Esophagus muscularis mucosa (tissue), 4 donors: ENCODE results near the gene OAS3. TPM values are rescaled to one million over a fixed set of nuclear protein-coding genes. Genes with fewer than 3 reads are reported as not detected.

Experiments used
- DNase-seq: peaks from one replicate; pipeline ENCODE4 v3.0.0-alpha.2; 2017; ENCODE audit errors: extremely low spot score
- H3K27ac ChIP-seq, 4 donors: fragments of 200-600 bp; sonication (generic); replicated peaks in 1 of 4; 1 replicate in 3 of 4; 2 replicates in 1 of 4; pipeline ENCODE4 v1.5.1; 2016 to 2019; ENCODE audit warnings: mild to moderate bottlenecking in 1 of 4
- H3K27me3 ChIP-seq, 4 donors: fragments of 200-600 bp; sonication (generic); one replicate each; pipeline versions ENCODE4 v1.5.1 to v1.6.0; 2016 to 2019
- H3K36me3 ChIP-seq, 4 donors: fragments of 200-600 bp; sonication (generic); one replicate each; pipeline ENCODE4 v1.5.1; 2016 to 2019
- H3K4me1 ChIP-seq, 4 donors: fragments of 200-600 bp; sonication (generic); one replicate each; pipeline ENCODE4 v1.5.1; 2016 to 2019
- H3K4me3 ChIP-seq, 4 donors: fragments of 200-600 bp; sonication (generic); 1 replicate in 2 of 4; 2 replicates in 2 of 4; pipeline ENCODE4 v1.5.1; 2016 to 2019; ENCODE audit warnings: mild to moderate bottlenecking in 4 of 4, moderate library complexity in 1 of 4
- H3K9me3 ChIP-seq, 4 donors: fragments of 200-600 bp; sonication (generic); 1 replicate in 3 of 4; 2 replicates in 1 of 4; pipeline ENCODE4 v1.5.1; 2016 to 2019
- EP300 ChIP-seq: sonication (generic); formaldehyde crosslinking; IDR thresholded peaks from one replicate; pipeline ENCODE4 v1.6.1; 2017; ENCODE audit warnings: antibody characterized with exemption
- POLR2A ChIP-seq: fragments of 450-650 bp; IDR thresholded peaks from one replicate; pipeline ENCODE4 v1.6.1; 2017; ENCODE audit warnings: antibody characterized with exemption, moderate library complexity, mild to moderate bottlenecking, low read depth
- POLR2AphosphoS5 ChIP-seq, 2 donors: sonication (generic); formaldehyde crosslinking; IDR thresholded peaks; one replicate each; pipeline ENCODE4 v1.6.1; 2017; ENCODE audit warnings: antibody characterized with exemption in 2 of 2
- WGBS: methylation state at CpG from one replicate; pipeline ENCODE4 v1.1.5; 2018; 5-methylcytosine and 5-hydroxymethylcytosine counted together
- intact Hi-C: fragments of 100-400 bp; cut with DNase I; formaldehyde crosslinking; loops from one replicate; pipeline ENCODE4 v1.15.1; 2023
- total RNA-seq, 4 donors: library from RNA; depleted of rRNA; stranded (reverse); fragments of >200 nt; gene quantifications; one replicate each; pipeline versions ENCODE4 v1.1.0 to v1.2.1, GENCODE V29; 2016
- TF ChIP-seq, protein P1 (sequence below), 3 experiments: fragments of 200-600 bp in 2 of 3; fragments of 450-650 bp in 1 of 3; sonication (generic) in 2 of 3; IDR thresholded peaks; one replicate each; pipeline ENCODE4 v1.5.1; 2017 to 2019; ENCODE audit warnings: antibody characterized with exemption in 3 of 3, mild to moderate bottlenecking in 2 of 3, moderate library complexity in 1 of 3

Gene OAS3
- total RNA-seq, 4 donors from 2014 or later: 6.0 to 9.6 (median 9.2) TPM

DNA sequence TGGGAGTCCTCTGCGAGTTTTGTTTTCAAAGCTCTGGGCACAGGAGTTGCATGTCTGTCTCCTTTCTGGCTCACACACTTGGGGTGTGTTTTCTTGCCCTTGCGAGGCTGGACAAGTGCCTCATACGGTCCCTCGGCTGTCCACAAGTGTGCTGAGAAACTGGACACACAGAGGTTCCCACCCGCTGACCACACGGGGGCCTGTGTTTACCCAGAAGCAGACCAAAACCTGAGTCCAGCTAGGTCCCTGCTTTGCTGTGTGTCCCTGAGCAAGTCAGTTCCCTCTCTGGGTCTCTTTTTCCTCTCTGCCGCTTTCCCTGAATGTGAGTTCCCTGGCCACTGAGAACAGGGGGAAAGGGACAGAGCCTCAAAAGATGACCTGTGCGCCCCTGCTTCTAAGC lies 39.4 kb downstream of the OAS3 start:
- H3K4me3 ChIP-seq: peak overlapping the region; percentile 51 to 63 (median 53)

DNA sequence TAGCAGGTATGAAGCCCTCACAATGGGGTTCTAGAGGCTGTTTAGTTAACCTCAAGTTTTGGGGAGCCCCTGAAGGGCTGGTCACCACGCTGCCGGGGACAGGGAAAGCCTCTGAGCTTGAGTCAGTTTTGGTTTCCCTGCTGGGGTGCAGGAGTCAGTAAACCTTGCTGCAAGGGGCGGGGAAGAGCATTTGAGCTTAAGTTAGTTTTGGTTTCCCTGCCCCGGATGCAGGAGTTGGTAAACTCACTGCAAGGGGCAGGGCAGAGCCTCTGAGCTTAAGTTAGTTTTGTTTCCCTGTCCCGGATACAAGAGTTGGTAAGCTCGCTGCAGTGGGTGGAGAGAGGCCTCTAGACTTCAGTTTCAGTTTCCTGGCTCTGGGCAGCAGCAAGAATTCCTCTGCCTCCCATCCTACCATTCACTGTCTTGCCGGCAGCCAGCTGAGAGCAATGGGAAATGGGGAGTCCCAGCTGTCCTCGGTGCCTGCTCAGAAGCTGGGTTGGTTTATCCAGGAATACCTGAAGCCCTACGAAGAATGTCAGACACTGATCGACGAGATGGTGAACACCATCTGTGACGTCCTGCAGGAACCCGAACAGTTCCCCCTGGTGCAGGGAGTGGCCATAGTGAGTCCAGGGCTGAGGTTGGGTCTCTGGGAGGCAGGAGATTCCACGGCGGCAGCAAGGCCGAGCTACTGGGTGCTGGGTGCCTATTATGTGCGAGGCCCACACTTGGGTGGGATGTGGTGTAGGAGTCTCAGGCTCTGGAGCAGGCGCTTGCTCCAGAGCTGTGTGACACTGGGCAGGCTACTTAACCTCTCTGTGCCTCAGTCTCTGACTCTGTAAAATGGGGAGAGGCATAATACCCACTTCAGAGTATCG lies 40.1 kb downstream of the OAS3 start, which contains the start of gene OAS2:
Gene OAS2 (plus strand): TSS at position 357 of the 878 bp plus-strand sequence. CDS start 90 bp downstream, at position 447.
- Histone ChIP-seq H3K27ac (peak within 1 kb of the TSS; percentile 60 to 81 (median 72)), H3K4me1 (peaks cover 6 to 22% (median 19%) of the 10 kb centered on the region in 4 donors), H3K4me3 (peak within 1 kb of the TSS; percentile 51 to 63 (median 53)), H3K36me3 (no peaks in the 10 kb centered on the region), H3K9me3 (peaks cover 0 to 11% (median 4%) of the 10 kb centered on the region in 4 donors), H3K27me3 (no peaks in the 10 kb centered on the region)
- peak; percentile 93 for DNase-seq
- intact Hi-C loops: no loop called here
- TF ChIP-seq POLR2AphosphoS5 (IDR thresholded peaks at IDR 0.05) (peak; percentile 49 to 75), POLR2A (no peak)
- TF ChIP-seq, protein P1, sequence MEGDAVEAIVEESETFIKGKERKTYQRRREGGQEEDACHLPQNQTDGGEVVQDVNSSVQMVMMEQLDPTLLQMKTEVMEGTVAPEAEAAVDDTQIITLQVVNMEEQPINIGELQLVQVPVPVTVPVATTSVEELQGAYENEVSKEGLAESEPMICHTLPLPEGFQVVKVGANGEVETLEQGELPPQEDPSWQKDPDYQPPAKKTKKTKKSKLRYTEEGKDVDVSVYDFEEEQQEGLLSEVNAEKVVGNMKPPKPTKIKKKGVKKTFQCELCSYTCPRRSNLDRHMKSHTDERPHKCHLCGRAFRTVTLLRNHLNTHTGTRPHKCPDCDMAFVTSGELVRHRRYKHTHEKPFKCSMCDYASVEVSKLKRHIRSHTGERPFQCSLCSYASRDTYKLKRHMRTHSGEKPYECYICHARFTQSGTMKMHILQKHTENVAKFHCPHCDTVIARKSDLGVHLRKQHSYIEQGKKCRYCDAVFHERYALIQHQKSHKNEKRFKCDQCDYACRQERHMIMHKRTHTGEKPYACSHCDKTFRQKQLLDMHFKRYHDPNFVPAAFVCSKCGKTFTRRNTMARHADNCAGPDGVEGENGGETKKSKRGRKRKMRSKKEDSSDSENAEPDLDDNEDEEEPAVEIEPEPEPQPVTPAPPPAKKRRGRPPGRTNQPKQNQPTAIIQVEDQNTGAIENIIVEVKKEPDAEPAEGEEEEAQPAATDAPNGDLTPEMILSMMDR (IDR thresholded peaks at IDR 0.05): no peak
- WGBS: 23% methylated on average over 9 of the region's 19 CpGs

More for the DNA sequence above, 39.4 kb downstream of the OAS3 start:
- H3K27ac ChIP-seq: peak overlapping the region; percentile 60 to 81 (median 72)
- no peaks in the 10 kb centered on the region for H3K27me3 ChIP-seq
- H3K36me3 ChIP-seq: no peaks in the 10 kb centered on the region
- DNase-seq: no peak
- TF ChIP-seq, protein P1 (IDR thresholded peaks at IDR 0.05): no peak
- TF ChIP-seq POLR2AphosphoS5 (IDR thresholded peaks at IDR 0.05): no peak
- no peak for TF ChIP-seq EP300
- no peak for TF ChIP-seq POLR2A
- intact Hi-C loops: no loop called here
- peaks cover 6 to 22% (median 19%) of the 10 kb centered on the region in 4 donors for H3K4me1 ChIP-seq
- peaks cover 0 to 7% (median 3%) of the 10 kb centered on the region in 4 donors for H3K9me3 ChIP-seq
- 65% methylated on average over 8 of the region's 8 CpGs for WGBS

- Histone ChIP-seq H3K4me1 (peaks cover 6 to 22% (median 16%) of the 10 kb centered on the region in 4 donors), H3K4me3 (peak overlapping the region; percentile 51 to 63 (median 53)), H3K27me3 (no peaks in the 10 kb centered on the region), H3K36me3 (no peaks in the 10 kb centered on the region), H3K27ac (peak overlapping the region; percentile 60 to 81 (median 72)), H3K9me3 (peaks cover 0 to 15% (median 4%) of the 10 kb centered on the region in 4 donors)
- intact Hi-C loops: no loop called here
- WGBS: 42% methylated on average over 6 of the region's 6 CpGs
- TF ChIP-seq POLR2A (no peak), EP300 (no peak), POLR2AphosphoS5 (IDR thresholded peaks at IDR 0.05) (peak in 1 of 2 donors; percentile 10)
- DNase-seq: peak; percentile 90
Observed at GRCh38 chr12:112979041-112979680, 40.9 kb downstream of the OAS3 start.

DNA sequence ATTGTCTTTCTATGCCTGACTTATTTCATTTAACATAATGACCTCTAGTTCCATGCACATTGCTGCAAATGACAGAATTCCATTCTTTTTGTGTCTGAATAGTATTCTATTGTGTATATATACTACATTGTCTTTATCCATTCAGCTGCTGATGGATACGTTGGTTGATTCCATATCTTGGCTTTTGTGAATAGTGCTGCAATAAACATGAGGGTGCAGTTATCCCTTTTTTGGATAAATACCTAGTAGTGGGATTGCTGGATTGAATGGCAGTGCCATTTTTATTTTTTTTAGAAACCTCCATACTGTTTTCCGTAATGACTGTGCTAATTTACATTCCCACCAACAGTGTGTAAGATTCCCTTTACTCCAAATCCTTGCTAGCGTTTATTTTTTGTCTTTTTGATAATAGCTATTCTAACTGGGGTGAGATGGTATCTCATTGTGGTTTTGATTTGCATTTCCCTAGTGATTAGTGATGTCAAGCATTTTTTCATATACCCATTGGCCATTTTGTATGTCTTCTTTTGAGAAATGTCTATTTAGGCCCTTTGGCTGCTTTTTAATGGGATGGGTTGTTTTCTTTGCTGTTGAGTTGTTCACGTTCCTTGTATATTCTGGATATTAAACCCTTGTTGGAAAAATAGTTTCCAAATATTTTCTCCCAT lies 42.4 kb downstream of the OAS3 start:
- no peak overlapping the region for H3K27ac ChIP-seq
- peaks cover 6 to 22% (median 16%) of the 10 kb centered on the region in 4 donors for H3K4me1 ChIP-seq
- H3K9me3 ChIP-seq: peaks cover 0 to 22% (median 6%) of the 10 kb centered on the region in 4 donors
- TF ChIP-seq EP300 (no peak), POLR2AphosphoS5 (IDR thresholded peaks at IDR 0.05) (no peak), POLR2A (no peak)
- TF ChIP-seq, protein P1 (IDR thresholded peaks at IDR 0.05): no peak
- no peaks in the 10 kb centered on the region for H3K27me3 ChIP-seq
- intact Hi-C loops: no loop called here
- H3K36me3 ChIP-seq: no peaks in the 10 kb centered on the region
- whole genome bisulfite sequencing: 69% methylated on average over 4 of the region's 4 CpGs
- DNase-seq: no peak
- no peak overlapping the region for H3K4me3 ChIP-seq
